NT2/D1 (cell line): Measurements from ENCODE around the gene GPR32.

Source experiments
- YY1 ChIP-seq: IDR thresholded peaks from 2 replicates; pipeline ENCODE4 v1.6.1; 2011; ENCODE audit not compliant: insufficient read length, insufficient read depth
- ZNF274 ChIP-seq: IDR thresholded peaks from 2 replicates; pipeline ENCODE4 v1.6.1; 2011; ENCODE audit warnings: mild to moderate bottlenecking, low read depth, low read length

GRCh38 chr19:50725218-50725910 lies 44.9 kb upstream of the GPR32 start:
- TF ChIP-seq ZNF274, result no peak
- no peak for TF ChIP-seq YY1
